Osteocyte (in vitro differentiated cells): ENCODE results near the gene BGN. TPM values are rescaled to one million over a fixed set of nuclear protein-coding genes. Genes with fewer than 3 reads are reported as not detected.

Source experiments
- DNase-seq: peaks from one replicate; pipeline ENCODE4 v3.0.0; 2021; ENCODE audit warnings: mixed read lengths; ENCODE audit not compliant: unreplicated experiment; ENCODE audit errors: extremely low spot score
- H3K27ac Mint-ChIP-seq: one replicate; pipeline ENCODE4 v1.8.0; 2021; ENCODE audit warnings: mild to moderate bottlenecking, mixed read lengths; ENCODE audit not compliant: unreplicated experiment
- H3K27me3 Mint-ChIP-seq: one replicate; pipeline ENCODE4 v1.8.0; 2021; ENCODE audit warnings: mixed read lengths; ENCODE audit not compliant: unreplicated experiment
- H3K36me3 Mint-ChIP-seq: one replicate; pipeline ENCODE4 v1.8.0; 2021; ENCODE audit warnings: mixed read lengths; ENCODE audit not compliant: unreplicated experiment
- H3K4me1 Mint-ChIP-seq: one replicate; pipeline ENCODE4 v1.8.0; 2021; ENCODE audit warnings: mixed read lengths; ENCODE audit not compliant: unreplicated experiment
- H3K4me3 Mint-ChIP-seq: one replicate; pipeline ENCODE4 v1.8.0; 2021; ENCODE audit warnings: mild to moderate bottlenecking, moderate library complexity, mixed read lengths; ENCODE audit not compliant: unreplicated experiment
- H3K9me3 Mint-ChIP-seq: one replicate; pipeline ENCODE4 v1.8.0; 2021; ENCODE audit warnings: mixed read lengths; ENCODE audit not compliant: unreplicated experiment
- CTCF ChIP-seq: fragments of 200-600 bp; sonication (generic); IDR thresholded peaks from 2 replicates; pipeline ENCODE4 v1.5.0; 2021; ENCODE audit warnings: antibody characterized with exemption, mild to moderate bottlenecking, moderate library complexity
- total RNA-seq: library from RNA; stranded (reverse); gene quantifications from 2 replicates; pipeline ENCODE4 v1.2.1, GENCODE V29; 2021

The BGN gene
- total RNA-seq, 1 donor from 2014 or later = 1,633 TPM

- Mint-ChIP-seq H3K27ac (no peak overlapping the region), H3K27me3 (no peaks in the 10 kb centered on the region), H3K36me3 (peaks cover 5% of the 10 kb centered on the region), H3K4me1 (no peaks in the 10 kb centered on the region), H3K9me3 (no peaks in the 10 kb centered on the region), H3K4me3 (no peak overlapping the region)
- no peak for TF ChIP-seq CTCF
- DNase-seq = no peak
These were observed 44.4 kb upstream of the BGN start for GRCh38 chrX:153450114-153450948.

GRCh38 chrX:153450949-153451277, 43.9 kb upstream of the BGN start:
- no peak for TF ChIP-seq CTCF
- no peak overlapping the region for H3K27ac Mint-ChIP-seq
- no peaks in the 10 kb centered on the region for H3K4me1 Mint-ChIP-seq
- no peaks in the 10 kb centered on the region for H3K27me3 Mint-ChIP-seq
- H3K36me3 Mint-ChIP-seq = peaks cover 5% of the 10 kb centered on the region
- no peak for DNase-seq
- no peaks in the 10 kb centered on the region for H3K9me3 Mint-ChIP-seq
- H3K4me3 Mint-ChIP-seq = no peak overlapping the region

DNA sequence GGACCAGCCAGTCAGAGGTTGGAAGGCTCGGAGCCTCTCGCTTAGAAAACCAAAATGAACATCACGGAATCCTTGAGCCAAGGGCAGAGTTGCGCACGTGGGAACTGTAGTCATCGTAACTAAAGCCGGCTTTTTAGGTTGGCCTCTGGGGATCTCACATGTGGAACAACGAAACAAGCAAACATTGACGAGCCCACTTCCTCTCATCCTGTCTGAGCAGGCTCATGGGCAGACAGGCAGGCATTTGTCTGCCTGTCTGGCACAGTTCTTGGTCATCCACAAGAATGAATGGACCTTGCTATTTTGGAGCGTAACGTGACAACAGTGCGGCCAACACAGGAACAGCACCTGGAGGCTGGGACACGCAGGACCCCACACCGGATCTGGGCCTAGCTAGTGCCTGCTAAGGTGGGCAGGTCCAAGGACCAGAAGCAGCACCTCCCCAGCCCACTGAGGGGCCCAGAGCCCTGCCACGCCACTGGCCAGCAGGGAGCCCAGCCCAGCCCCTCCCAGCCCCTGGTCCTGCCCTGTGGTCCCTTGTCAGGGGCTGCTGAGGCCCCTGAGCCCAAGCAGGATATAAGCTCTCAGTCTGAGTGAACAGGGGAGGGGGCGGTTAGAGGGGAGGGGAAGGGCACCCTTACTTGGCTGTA, 39.8 kb upstream of the BGN start:
- no peaks in the 10 kb centered on the region for H3K27me3 Mint-ChIP-seq
- H3K4me1 Mint-ChIP-seq = peaks cover 9% of the 10 kb centered on the region
- peaks cover 4% of the 10 kb centered on the region for H3K9me3 Mint-ChIP-seq
- peaks cover 10% of the 10 kb centered on the region for H3K36me3 Mint-ChIP-seq
- H3K4me3 Mint-ChIP-seq = no peak overlapping the region
- no peak for TF ChIP-seq CTCF
- DNase-seq = no peak
- no peak overlapping the region for H3K27ac Mint-ChIP-seq

DNA sequence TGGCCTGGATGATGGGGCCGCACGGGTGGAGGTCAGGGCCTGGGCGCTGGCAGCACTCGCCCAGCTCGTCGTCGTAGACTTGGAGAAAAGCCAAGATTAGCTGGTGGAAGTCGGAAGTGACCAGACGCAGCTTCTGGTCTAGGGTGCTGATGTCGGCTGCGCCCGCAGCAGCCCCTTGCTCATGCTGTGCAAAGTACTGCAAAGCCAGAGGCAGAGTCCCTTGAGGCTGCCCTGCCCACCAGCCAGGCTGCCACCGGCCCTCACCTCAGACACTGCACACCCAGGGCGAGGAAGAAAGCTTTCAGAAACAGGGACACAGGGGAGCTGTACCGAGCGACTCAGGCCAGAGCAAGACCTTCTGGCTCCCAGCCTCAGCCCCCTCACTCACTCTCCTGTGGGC, 39.2 kb upstream of the BGN start:
- peaks cover 10% of the 10 kb centered on the region for H3K36me3 Mint-ChIP-seq
- H3K27me3 Mint-ChIP-seq = no peaks in the 10 kb centered on the region
- peaks cover 13% of the 10 kb centered on the region for H3K4me1 Mint-ChIP-seq
- H3K9me3 Mint-ChIP-seq = peaks cover 4% of the 10 kb centered on the region
- TF ChIP-seq CTCF = no peak
- no peak overlapping the region for H3K4me3 Mint-ChIP-seq
- no peak overlapping the region for H3K27ac Mint-ChIP-seq
- no peak for DNase-seq

- DNase-seq = no peak
- H3K9me3 Mint-ChIP-seq = peaks cover 4% of the 10 kb centered on the region
- peaks cover 18% of the 10 kb centered on the region for H3K4me1 Mint-ChIP-seq
- no peaks in the 10 kb centered on the region for H3K27me3 Mint-ChIP-seq
- H3K27ac Mint-ChIP-seq = no peak overlapping the region
- no peak overlapping the region for H3K4me3 Mint-ChIP-seq
- H3K36me3 Mint-ChIP-seq = peaks cover 9% of the 10 kb centered on the region
- no peak for TF ChIP-seq CTCF
These were observed 38.6 kb upstream of the BGN start for GRCh38 chrX:153456161-153456560.
